Activated naive CD8-positive, alpha-beta T cell treated with anti-CD3 and anti-CD28 coated beads for 36 hours (primary cell): ENCODE measurements around the gene TRIL. TPM values are rescaled to one million over a fixed set of nuclear protein-coding genes. Genes with fewer than 3 reads are reported as not detected.
A peak's percentile ranks its signal among the peaks of the same experiment; 100 is the strongest.

Experiments used
- DNase-seq: peaks from one replicate; pipeline ENCODE4 v3.0.0; 2021
- H3K27ac Mint-ChIP-seq: one replicate; pipeline ENCODE4 v1.8.0; 2022; ENCODE audit warnings: mild to moderate bottlenecking, moderate library complexity, mixed read lengths
- H3K27me3 Mint-ChIP-seq: one replicate; pipeline ENCODE4 v1.8.0; 2022; ENCODE audit warnings: mild to moderate bottlenecking, mixed read lengths
- H3K36me3 Mint-ChIP-seq: one replicate; pipeline ENCODE4 v1.8.0; 2021; ENCODE audit warnings: mild to moderate bottlenecking, mixed read lengths
- H3K4me1 Mint-ChIP-seq: one replicate; pipeline ENCODE4 v1.8.0; 2021; ENCODE audit warnings: mixed read lengths
- H3K4me3 Mint-ChIP-seq: one replicate; pipeline ENCODE4 v1.8.0; 2022; ENCODE audit warnings: mild to moderate bottlenecking, moderate library complexity, mixed read lengths
- H3K9me3 Mint-ChIP-seq: one replicate; pipeline ENCODE4 v1.8.0; 2022; ENCODE audit warnings: mixed read lengths
- total RNA-seq, 2 experiments: library from RNA; stranded (reverse); gene quantifications; one replicate each; pipeline ENCODE4 v1.2.3, GENCODE V29; 2021

TRIL gene
- total RNA-seq, 2 experiments from 2014 or later, result not detected

- H3K9me3 Mint-ChIP-seq, result no peaks in the 10 kb centered on the region
- H3K4me1 Mint-ChIP-seq, result no peaks in the 10 kb centered on the region
- peaks cover 23% of the 10 kb centered on the region for H3K27me3 Mint-ChIP-seq
- H3K4me3 Mint-ChIP-seq, result no peak overlapping the region
- no peaks in the 10 kb centered on the region for H3K36me3 Mint-ChIP-seq
- no peak overlapping the region for H3K27ac Mint-ChIP-seq
- DNase-seq, result no peak
Measured at GRCh38 chr7:28937619-28938018, 20.5 kb downstream of the TRIL start.

- no peak overlapping the region for H3K4me3 Mint-ChIP-seq
- no peaks in the 10 kb centered on the region for H3K4me1 Mint-ChIP-seq
- no peaks in the 10 kb centered on the region for H3K9me3 Mint-ChIP-seq
- no peak for DNase-seq
- H3K27me3 Mint-ChIP-seq, result peaks cover 27% of the 10 kb centered on the region
- H3K36me3 Mint-ChIP-seq, result no peaks in the 10 kb centered on the region
- H3K27ac Mint-ChIP-seq, result no peak overlapping the region
Measured at GRCh38 chr7:28937103-28937502, 21.0 kb downstream of the TRIL start.

- no peaks in the 10 kb centered on the region for H3K36me3 Mint-ChIP-seq
- H3K4me1 Mint-ChIP-seq, result no peaks in the 10 kb centered on the region
- H3K9me3 Mint-ChIP-seq, result no peaks in the 10 kb centered on the region
- DNase-seq, result no peak
- no peak overlapping the region for H3K27ac Mint-ChIP-seq
- H3K4me3 Mint-ChIP-seq, result no peak overlapping the region
- peaks cover 30% of the 10 kb centered on the region for H3K27me3 Mint-ChIP-seq
Measured at GRCh38 chr7:28933846-28934320, 24.2 kb downstream of the TRIL start.

GRCh38 chr7:28931565-28931964 is 26.6 kb downstream of the TRIL start:
- Mint-ChIP-seq H3K9me3 (no peaks in the 10 kb centered on the region), H3K4me3 (no peak overlapping the region), H3K27ac (no peak overlapping the region), H3K36me3 (no peaks in the 10 kb centered on the region), H3K4me1 (peaks cover 9% of the 10 kb centered on the region), H3K27me3 (peaks cover 37% of the 10 kb centered on the region)
- DNase-seq, result no peak

- Mint-ChIP-seq H3K36me3 (no peaks in the 10 kb centered on the region), H3K9me3 (no peaks in the 10 kb centered on the region), H3K4me1 (peaks cover 19% of the 10 kb centered on the region), H3K27ac (no peak overlapping the region), H3K27me3 (peaks cover 19% of the 10 kb centered on the region), H3K4me3 (peak overlapping the region; percentile 81)
- DNase-seq, result peak; percentile 46
Measured at GRCh38 chr7:28926871-28927597, 31.1 kb downstream of the TRIL start.

GRCh38 chr7:28922624-28923331 is 35.4 kb downstream of the TRIL start:
- H3K27ac Mint-ChIP-seq, result no peak overlapping the region
- DNase-seq, result peak; percentile 43
- H3K9me3 Mint-ChIP-seq, result no peaks in the 10 kb centered on the region
- H3K36me3 Mint-ChIP-seq, result no peaks in the 10 kb centered on the region
- peaks cover 13% of the 10 kb centered on the region for H3K27me3 Mint-ChIP-seq
- H3K4me3 Mint-ChIP-seq, result no peak overlapping the region
- H3K4me1 Mint-ChIP-seq, result peaks cover 20% of the 10 kb centered on the region

- Mint-ChIP-seq H3K4me3 (no peak overlapping the region), H3K36me3 (no peaks in the 10 kb centered on the region), H3K4me1 (peaks cover 13% of the 10 kb centered on the region), H3K9me3 (no peaks in the 10 kb centered on the region), H3K27me3 (peaks cover 8% of the 10 kb centered on the region), H3K27ac (no peak overlapping the region)
- DNase-seq, result peak; percentile 4
Measured at GRCh38 chr7:28921822-28922221, 36.3 kb downstream of the TRIL start.

GRCh38 chr7:28920424-28920823 is 37.7 kb downstream of the TRIL start:
- Mint-ChIP-seq H3K9me3 (no peaks in the 10 kb centered on the region), H3K4me1 (peaks cover 9% of the 10 kb centered on the region), H3K27ac (no peak overlapping the region), H3K27me3 (peaks cover 2% of the 10 kb centered on the region), H3K36me3 (no peaks in the 10 kb centered on the region), H3K4me3 (no peak overlapping the region)
- no peak for DNase-seq

GRCh38 chr7:28919510-28919909 is 38.6 kb downstream of the TRIL start:
- Mint-ChIP-seq H3K27ac (no peak overlapping the region), H3K9me3 (no peaks in the 10 kb centered on the region), H3K36me3 (no peaks in the 10 kb centered on the region), H3K27me3 (no peaks in the 10 kb centered on the region), H3K4me3 (no peak overlapping the region), H3K4me1 (peaks cover 9% of the 10 kb centered on the region)
- DNase-seq, result no peak

- H3K27me3 Mint-ChIP-seq, result peaks cover 21% of the 10 kb centered on the region
- peaks cover 3% of the 10 kb centered on the region for H3K9me3 Mint-ChIP-seq
- DNase-seq, result no peak
- no peaks in the 10 kb centered on the region for H3K36me3 Mint-ChIP-seq
- no peaks in the 10 kb centered on the region for H3K4me1 Mint-ChIP-seq
- H3K4me3 Mint-ChIP-seq, result no peak overlapping the region
- no peak overlapping the region for H3K27ac Mint-ChIP-seq
Measured at GRCh38 chr7:28908775-28909174, 49.4 kb downstream of the TRIL start.

GRCh38 chr7:28905464-28905863 is 52.7 kb downstream of the TRIL start:
- H3K27ac Mint-ChIP-seq, result no peak overlapping the region

GRCh38 chr7:28904578-28905048 is 53.5 kb downstream of the TRIL start:
- no peak overlapping the region for H3K4me3 Mint-ChIP-seq
- H3K36me3 Mint-ChIP-seq, result no peaks in the 10 kb centered on the region
- peaks cover 30% of the 10 kb centered on the region for H3K27me3 Mint-ChIP-seq
- H3K27ac Mint-ChIP-seq, result no peak overlapping the region
- DNase-seq, result no peak
- peaks cover 2% of the 10 kb centered on the region for H3K4me1 Mint-ChIP-seq
- no peaks in the 10 kb centered on the region for H3K9me3 Mint-ChIP-seq

More at GRCh38 chr7:28905464-28905863, 52.7 kb downstream of the TRIL start:
- no peak for DNase-seq
- H3K4me3 Mint-ChIP-seq, result no peak overlapping the region
- no peaks in the 10 kb centered on the region for H3K36me3 Mint-ChIP-seq
- peaks cover 30% of the 10 kb centered on the region for H3K27me3 Mint-ChIP-seq
- peaks cover 2% of the 10 kb centered on the region for H3K4me1 Mint-ChIP-seq
- H3K9me3 Mint-ChIP-seq, result no peaks in the 10 kb centered on the region

- DNase-seq, result no peak
- Mint-ChIP-seq H3K4me1 (peaks cover 2% of the 10 kb centered on the region), H3K27ac (no peak overlapping the region), H3K27me3 (peaks cover 30% of the 10 kb centered on the region), H3K36me3 (no peaks in the 10 kb centered on the region), H3K4me3 (no peak overlapping the region), H3K9me3 (no peaks in the 10 kb centered on the region)
Measured at GRCh38 chr7:28903730-28904577, 54.2 kb downstream of the TRIL start.
